Ovary (tissue), 3 donors: ENCODE data around the gene GNL3L.
"Not testable (repeated sequence)": the region's sequence is repeated elsewhere in the genome, so short reads cannot be mapped to it uniquely, and the experiment has no call there.

Experiments
- EP300 ChIP-seq: sonication (generic); formaldehyde crosslinking; IDR thresholded peaks from one replicate; pipeline ENCODE4 v1.6.1; 2017; ENCODE audit warnings: antibody characterized with exemption
- POLR2A ChIP-seq: fragments of 450-650 bp; IDR thresholded peaks from one replicate; pipeline ENCODE4 v1.6.1; 2017; ENCODE audit warnings: antibody characterized with exemption, mild to moderate bottlenecking, moderate library complexity
- TF ChIP-seq, protein P1 (sequence below), 3 donors: fragments of 450-650 bp in 2 of 3; fragments of 200-600 bp in 1 of 3; IDR thresholded peaks; one replicate each; pipeline versions ENCODE4 v1.5.1 to v1.8.0; 2016 to 2022; ENCODE audit warnings: antibody characterized with exemption in 3 of 3, mild to moderate bottlenecking in 1 of 3
- donor health status: DM: no; HTN: no; CAD: no.

- TF ChIP-seq, protein P1, sequence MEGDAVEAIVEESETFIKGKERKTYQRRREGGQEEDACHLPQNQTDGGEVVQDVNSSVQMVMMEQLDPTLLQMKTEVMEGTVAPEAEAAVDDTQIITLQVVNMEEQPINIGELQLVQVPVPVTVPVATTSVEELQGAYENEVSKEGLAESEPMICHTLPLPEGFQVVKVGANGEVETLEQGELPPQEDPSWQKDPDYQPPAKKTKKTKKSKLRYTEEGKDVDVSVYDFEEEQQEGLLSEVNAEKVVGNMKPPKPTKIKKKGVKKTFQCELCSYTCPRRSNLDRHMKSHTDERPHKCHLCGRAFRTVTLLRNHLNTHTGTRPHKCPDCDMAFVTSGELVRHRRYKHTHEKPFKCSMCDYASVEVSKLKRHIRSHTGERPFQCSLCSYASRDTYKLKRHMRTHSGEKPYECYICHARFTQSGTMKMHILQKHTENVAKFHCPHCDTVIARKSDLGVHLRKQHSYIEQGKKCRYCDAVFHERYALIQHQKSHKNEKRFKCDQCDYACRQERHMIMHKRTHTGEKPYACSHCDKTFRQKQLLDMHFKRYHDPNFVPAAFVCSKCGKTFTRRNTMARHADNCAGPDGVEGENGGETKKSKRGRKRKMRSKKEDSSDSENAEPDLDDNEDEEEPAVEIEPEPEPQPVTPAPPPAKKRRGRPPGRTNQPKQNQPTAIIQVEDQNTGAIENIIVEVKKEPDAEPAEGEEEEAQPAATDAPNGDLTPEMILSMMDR (IDR thresholded peaks at IDR 0.05): not testable (repeated sequence)
- not testable (repeated sequence) for TF ChIP-seq POLR2A, EP300
These were observed 40.2 kb upstream of the GNL3L start for GRCh38 chrX:54489819-54490218.
